ENCODE data around the gene HOXD12.

The HOXD12 gene

GRCh38 chr2:176093898-176094249 lies 5.7 kb upstream of the HOXD12 start:
- no peak for DNase-seq

DNA sequence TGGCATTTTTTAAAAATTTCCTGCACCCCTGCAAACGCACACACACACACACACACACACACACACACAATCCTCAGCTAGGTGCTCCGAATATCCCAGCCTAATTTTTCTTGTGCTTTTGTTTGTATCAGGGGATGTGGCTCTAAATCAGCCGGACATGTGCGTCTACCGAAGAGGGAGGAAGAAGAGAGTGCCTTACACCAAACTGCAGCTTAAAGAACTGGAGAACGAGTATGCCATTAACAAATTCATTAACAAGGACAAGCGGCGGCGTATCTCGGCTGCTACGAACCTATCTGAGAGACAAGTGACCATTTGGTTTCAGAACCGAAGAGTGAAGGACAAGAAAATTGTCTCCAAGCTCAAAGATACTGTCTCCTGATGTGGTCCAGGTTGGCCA lies 5.2 kb upstream of the HOXD12 start:
- no peak for DNase-seq

GRCh38 chr2:176095421-176095820 lies 4.2 kb upstream of the HOXD12 start:
- DNase-seq: no peak

- no peak for DNase-seq
Observed at GRCh38 chr2:176096243-176096985, 3.2 kb upstream of the HOXD12 start.

DNA sequence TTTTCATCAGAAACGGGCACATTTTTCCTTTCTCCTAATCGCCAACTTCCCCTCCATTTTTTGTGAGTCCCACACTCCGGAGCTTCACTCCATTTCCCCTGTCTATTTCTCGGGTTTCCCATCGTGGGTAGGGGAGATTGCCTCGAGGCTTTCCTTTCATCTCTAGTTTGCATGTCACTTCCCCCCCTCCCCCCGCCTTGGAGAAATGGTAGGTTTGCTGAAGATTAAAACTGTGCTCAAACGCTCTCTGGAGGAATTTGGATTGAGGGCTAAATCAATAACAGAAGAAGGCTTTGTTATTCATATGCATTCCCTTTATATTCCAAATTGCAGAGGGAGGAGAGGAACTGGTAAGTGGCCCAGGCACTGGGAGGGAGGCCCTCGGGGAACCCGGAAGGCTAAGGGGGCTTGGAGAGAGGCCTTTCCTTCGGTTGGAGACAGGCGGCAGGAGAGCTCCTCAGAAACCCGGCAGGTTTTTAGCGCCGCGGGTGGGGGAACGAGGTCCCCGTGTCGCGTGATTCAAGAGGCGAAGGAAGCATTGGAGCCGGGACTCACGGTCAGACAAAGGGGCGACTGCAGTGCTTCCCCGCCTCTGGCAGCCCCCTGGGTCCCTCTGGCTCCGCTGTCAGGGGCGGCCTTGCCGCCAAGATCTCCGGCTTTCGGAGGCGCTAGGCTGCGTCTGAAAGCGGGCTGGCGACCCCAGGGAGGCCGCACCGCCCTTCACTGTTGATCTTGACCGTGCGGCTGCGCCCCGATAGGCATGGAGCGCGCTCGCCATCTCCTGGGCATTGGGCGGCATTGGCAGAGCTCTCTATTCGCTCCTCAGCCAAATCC lies 2.4 kb upstream of the HOXD12 start:
- no peak for DNase-seq

DNA sequence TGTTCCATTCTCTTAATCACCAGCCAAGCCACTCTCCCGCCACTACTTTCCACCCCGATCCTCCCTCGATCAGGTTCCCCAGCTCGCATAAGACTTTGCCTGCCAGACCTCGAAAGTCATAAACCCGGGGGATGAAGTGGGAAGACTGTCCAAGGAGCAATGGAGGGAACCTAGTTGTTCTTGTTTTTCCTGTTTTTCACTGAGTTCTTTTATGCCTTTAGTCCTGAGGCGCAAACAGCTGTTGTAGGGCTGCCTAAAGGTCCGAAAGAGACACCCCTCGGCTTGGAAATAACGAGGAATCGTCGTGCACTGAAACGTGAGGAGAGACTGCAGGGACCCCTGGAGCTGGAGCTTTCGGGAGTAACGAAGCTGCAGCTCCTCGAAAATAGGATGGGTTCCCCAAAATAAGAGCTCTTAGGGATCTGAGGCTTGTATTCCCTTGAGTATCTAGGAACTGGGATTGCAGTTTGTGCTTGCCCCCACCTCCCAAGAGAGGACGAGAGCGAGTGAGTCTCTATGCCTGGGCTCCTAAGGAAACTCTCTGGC lies 1.7 kb upstream of the HOXD12 start:
- DNase-seq: no peak

- no peak for DNase-seq
Observed at GRCh38 chr2:176098366-176099158, 1.0 kb upstream of the HOXD12 start.

DNA sequence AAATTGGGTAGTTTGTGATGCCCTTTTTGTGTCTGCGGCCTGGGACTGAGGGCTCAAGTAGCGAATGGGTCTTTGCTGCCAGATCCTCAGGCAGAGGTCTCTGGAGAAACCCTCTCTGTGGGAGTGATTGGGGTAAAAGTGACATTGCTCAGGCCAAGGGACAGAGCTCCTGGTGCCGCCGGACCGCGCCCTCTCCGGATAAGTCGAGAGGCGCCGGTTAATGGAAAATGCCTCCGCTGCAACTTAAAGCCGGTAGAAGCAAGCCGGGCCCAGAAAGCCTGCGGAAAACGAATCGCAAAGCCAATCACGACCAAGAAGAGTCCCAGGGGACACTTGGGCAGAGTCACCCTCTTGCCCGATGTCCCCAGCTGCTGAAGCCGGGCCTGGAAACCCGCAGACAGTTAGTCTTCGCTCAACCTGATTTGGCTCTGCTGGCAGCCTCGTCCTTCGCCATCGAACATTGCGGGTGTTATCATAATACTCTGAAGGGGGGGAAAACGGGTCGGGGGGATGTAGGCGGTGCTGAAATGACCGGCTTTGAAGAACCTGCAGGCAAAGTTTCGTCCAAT lies 352 bp upstream of the HOXD12 start:
- DNase-seq: no peak

GRCh38 chr2:176100547-176101140 lies 1.0 kb downstream of the HOXD12 start:
- no peak for DNase-seq

DNA sequence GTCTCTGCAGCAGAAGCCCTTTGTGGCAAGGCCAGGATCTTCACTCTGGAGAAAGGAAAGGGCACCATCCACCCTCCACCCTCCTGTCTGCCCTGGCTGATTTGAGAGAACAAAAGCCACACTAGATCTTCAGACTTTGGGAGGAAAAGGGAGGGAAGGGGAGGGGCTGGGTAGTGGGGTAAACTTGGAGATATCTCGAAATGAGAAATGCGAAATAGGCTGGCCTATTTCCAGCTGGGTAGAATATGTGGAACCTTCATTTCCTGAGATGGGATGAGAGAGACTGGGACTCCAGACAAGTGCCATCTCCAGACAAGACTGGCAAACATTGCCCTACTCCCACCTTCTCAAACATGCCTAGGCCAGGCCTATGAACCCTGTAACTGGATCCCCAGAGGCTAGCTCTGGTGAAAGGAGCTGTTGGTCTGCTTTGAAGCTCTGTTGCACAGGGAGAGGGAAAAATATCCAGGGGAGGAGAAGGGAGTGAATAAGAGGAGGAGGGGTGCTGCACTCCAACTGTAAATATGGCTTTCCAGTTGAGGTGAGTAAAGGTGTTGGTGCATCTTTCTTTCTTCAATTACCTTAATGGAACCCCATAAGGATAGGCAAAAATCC lies 1.7 kb downstream of the HOXD12 start:
- no peak for DNase-seq

DNA sequence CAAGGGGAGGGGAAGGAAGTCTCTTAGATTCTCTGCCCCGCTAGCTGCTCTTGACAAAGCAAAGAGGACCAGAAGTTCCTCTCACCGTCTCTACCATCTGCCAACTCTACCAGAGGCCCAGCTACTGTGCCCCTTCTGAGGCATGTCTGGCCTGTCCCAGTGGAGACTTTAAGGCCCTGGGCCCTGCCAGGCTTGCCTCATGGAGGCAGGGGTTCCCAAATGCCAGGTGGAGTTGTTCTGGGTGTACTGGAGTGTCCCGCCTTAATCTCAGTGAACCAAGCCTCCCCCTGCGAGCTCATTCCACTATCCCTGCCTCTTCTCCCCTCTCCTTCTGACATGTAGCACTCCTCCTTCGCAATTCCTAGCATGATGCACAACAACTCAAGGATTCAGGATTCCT lies 2.2 kb downstream of the HOXD12 start:
- no peak for DNase-seq

DNA sequence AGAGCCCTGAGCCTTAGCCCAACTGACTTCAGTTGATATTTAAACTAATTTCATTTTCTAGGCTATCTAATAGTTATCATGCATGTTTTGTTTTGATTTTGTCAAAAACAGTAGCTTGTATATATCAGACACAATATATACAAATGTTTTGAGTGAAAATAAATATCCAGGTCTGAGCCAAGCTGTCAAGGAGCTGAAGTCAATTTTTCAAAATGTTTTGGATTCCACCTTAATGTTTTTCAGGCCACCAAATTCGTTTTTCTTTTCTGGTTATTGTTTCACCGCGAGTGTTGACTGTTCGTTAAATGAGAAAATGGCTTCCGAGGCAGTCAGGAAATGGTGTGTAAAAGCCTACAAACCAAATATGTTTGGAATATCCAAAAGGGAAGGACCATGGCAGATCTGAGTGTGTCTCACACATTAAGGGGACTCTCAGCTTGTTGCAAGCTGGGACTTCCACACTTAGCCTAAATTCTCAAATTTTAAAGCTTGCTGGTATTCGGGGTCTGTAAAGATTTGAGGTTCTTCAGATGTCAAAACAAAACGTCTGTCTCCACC lies 2.8 kb downstream of the HOXD12 start:
- no peak for DNase-seq

DNA sequence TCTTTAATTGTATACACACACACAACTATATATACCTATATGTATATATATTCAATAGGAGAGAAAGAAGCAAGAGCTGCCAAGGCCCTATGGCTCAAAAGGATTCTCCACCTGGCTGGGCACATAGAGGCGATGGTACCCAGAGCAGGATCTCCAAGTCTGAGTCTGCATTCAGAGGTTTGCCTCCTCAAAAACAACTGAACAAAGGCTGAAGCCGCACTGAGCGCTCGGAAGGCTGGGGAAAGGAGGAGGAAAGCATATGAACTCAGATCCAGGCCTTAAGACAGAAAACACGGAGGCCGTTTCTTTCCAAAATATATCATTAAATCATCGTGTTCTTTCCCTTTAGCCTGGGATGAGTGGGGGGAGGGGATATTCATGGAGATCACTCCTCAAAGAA lies 3.6 kb downstream of the HOXD12 start:
- no peak for DNase-seq

DNA sequence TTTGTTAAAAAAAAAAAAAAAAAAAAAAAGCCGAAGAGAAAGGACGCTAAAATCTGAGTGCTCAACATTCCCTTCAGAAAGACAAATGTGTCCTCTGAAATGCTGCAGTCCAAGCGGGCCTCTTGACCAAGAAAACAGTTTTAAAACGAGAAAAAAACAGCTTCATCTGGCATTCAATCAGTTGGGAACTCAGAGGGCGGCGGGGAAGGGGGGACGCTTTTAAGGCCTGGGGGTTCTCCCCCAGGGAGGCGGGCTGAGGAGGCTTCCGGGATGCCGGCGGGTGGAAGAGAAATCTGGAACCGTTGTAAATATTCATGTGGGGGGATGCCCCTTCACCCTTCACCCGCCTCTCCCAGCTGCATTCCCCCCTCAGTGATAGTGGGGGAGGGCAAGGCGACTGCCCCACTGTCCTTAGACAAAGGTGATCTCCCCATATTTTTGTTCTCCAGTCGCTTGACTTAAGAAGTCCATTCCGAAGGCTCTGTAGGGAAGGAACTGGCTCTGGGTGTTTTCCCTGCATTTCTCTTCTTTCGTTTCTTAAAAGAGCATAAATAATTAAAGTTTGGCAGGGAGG lies 4.2 kb downstream of the HOXD12 start:
- DNase-seq: no peak

- no peak for DNase-seq
Observed at GRCh38 chr2:176104316-176105077, 4.9 kb downstream of the HOXD12 start.

GRCh38 chr2:176105078-176105729 lies 5.6 kb downstream of the HOXD12 start:
- DNase-seq: no peak

GRCh38 chr2:176105730-176106580 lies 6.4 kb downstream of the HOXD12 start:
- DNase-seq: no peak

DNA sequence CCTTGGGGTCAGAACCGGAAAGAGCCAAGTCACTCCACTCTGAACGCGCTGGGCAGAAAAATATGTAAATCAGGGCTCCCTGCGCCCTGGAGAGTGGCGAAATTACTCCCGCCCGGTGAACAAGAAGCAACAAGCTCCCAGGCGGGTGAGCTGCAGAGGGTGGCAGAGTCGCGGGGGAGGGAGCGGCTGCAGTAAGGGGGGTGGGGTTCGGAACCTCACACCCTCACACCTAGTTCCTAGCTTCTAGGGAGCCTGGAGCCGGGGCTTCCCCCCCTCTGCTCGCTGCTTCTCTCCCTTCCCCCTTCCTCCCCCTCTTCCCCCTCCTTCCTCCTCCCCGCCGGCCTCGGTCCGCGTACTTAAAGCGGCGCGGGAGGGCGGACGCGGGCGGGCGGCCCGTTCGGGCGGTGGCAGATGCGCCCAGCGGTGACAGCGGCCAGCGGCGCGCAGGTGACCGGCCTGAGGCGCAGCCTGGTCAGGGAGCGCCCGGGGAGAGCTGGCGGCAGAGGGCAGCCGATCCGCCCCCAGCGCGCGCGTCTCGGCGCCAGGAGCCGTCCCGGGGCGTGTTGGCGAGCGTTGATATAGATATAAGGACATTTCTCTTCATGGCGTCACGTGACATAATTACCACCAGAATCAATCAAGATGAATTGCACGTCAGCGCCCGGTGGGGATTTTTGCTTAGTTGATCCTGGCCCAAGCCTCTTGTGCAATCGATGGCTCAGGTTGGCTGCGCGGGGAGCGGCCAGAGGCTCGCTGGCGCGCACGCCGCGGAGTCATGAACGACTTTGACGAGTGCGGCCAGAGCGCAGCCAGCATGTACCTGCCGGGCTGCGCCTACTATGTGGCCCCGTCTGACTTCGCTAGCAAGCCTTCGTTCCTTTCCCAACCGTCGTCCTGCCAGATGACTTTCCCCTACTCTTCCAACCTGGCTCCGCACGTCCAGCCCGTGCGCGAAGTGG lies 7.3 kb downstream of the HOXD12 start, which contains the start of gene HOXD11:
TSS of gene HOXD11 (plus strand) at position 700 of the 959 bp plus-strand sequence. CDS start at position 776, 76 bp downstream.
- DNase-seq: no peak

Data from SIG-M5 (cell line).